OCI-LY3 (cell line): ENCODE measurements around the gene EFNA5.
"Not testable (repeated sequence)": the region's sequence is repeated elsewhere in the genome, so short reads cannot be mapped to it uniquely, and the experiment has no call there.

Experiments used
- H2AFZ ChIP-seq: fragments of 200-600, 300-600 bp; shearing (Covaris generic); 2 replicates; pipeline ENCODE4 v1.6.0; 2014; ENCODE audit warnings: antibody characterized with exemption, low read depth, low read length
- H3K27ac ChIP-seq: fragments of 200-600, 300-600 bp; sonication (generic); 2 replicates; pipeline ENCODE4 v1.5.1; 2014; ENCODE audit warnings: mild to moderate bottlenecking, low read length, moderate library complexity, mixed read lengths
- H3K27me3 ChIP-seq: fragments of 200-600, 300-600 bp; sonication (generic); 2 replicates; pipeline ENCODE4 v1.6.1; 2014; ENCODE audit warnings: low read depth, low read length, mixed read lengths
- H3K36me3 ChIP-seq: fragments of 200-600, 300-600 bp; sonication (generic); replicated peaks from 2 replicates; pipeline ENCODE3; 2014; ENCODE audit warnings: low read depth, low read length, mixed read lengths
- H3K4me1 ChIP-seq: fragments of 300-600, 200-600 bp; sonication (generic); 2 replicates; pipeline ENCODE4 v1.6.1; 2014; ENCODE audit warnings: low read length, mixed read lengths
- H3K4me2 ChIP-seq: fragments of 200-600, 300-600 bp; sonication (generic); 2 replicates; pipeline ENCODE4 v1.6.1; 2014; ENCODE audit warnings: low read length, mixed read lengths
- H3K4me3 ChIP-seq: fragments of 300-600, 200-600 bp; sonication (generic); 2 replicates; pipeline ENCODE4 v1.5.1; 2014; ENCODE audit warnings: antibody characterized with exemption, mild to moderate bottlenecking, low read length, moderate library complexity
- H3K79me2 ChIP-seq: fragments of 300-600, 200-600 bp; shearing (Covaris generic); 2 replicates; pipeline ENCODE4 v1.6.1; 2014; ENCODE audit warnings: mild to moderate bottlenecking, low read length, mixed read lengths
- H3K9ac ChIP-seq: fragments of 300-600, 200-600 bp; shearing (Covaris generic); 2 replicates; pipeline ENCODE4 v1.6.0; 2014; ENCODE audit warnings: mild to moderate bottlenecking, low read length, moderate library complexity
- H3K9me3 ChIP-seq: fragments of 200-600, 300-600 bp; shearing (Covaris generic); 2 replicates; pipeline ENCODE4 v1.6.1; 2014; ENCODE audit warnings: low read length, mixed read lengths; ENCODE audit not compliant: insufficient read depth
- H4K20me1 ChIP-seq: fragments of 200-600, 300-600 bp; sonication (generic); 2 replicates; pipeline ENCODE4 v1.6.1; 2016; ENCODE audit warnings: low read length, mixed read lengths; ENCODE audit not compliant: insufficient read depth
- EZH2phosphoT487 ChIP-seq: fragments of 200-600 bp; shearing (Covaris generic); IDR thresholded peaks from 2 replicates; pipeline ENCODE4 v1.6.1; 2018; ENCODE audit warnings: antibody characterized with exemption, mixed run types, low read depth
- TF ChIP-seq, protein P1 (sequence below): fragments of 200-600, 300-600 bp; sonication (generic); IDR thresholded peaks from 2 replicates; pipeline ENCODE4 v1.5.1; 2014; ENCODE audit warnings: antibody characterized with exemption, low read length, low read depth

The EFNA5 gene

DNA sequence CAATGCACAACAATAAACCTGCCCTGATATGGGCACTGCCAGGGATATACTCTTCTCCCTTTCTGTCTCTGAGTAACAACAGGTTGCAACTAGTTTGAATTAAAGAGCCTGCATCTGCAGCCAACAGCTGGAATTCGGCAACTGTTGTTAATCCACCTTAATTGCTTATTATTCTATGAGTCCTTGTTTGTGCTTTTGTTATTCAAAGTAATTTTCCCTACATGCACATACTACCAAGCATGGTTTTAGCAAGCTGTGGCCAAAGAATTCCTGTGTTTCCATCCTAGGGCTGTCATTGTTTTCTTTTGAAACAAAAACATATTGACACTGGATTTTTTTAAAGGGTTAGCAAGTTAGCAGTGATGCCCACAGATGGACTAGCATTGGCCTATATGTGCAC is 171.5 kb downstream of the EFNA5 start:
- Histone ChIP-seq H4K20me1 (no peaks in the 10 kb centered on the region), H3K4me2 (no peak overlapping the region), H3K36me3 (no peaks in the 10 kb centered on the region), H3K9me3 (no peaks in the 10 kb centered on the region), H3K4me1 (no peaks in the 10 kb centered on the region), H3K9ac (no peak overlapping the region), H3K27ac (no peak overlapping the region), H2AFZ (no peak overlapping the region), H3K4me3 (no peak overlapping the region), H3K79me2 (no peaks in the 10 kb centered on the region), H3K27me3 (no peaks in the 10 kb centered on the region)
- no peak for TF ChIP-seq EZH2phosphoT487

DNA sequence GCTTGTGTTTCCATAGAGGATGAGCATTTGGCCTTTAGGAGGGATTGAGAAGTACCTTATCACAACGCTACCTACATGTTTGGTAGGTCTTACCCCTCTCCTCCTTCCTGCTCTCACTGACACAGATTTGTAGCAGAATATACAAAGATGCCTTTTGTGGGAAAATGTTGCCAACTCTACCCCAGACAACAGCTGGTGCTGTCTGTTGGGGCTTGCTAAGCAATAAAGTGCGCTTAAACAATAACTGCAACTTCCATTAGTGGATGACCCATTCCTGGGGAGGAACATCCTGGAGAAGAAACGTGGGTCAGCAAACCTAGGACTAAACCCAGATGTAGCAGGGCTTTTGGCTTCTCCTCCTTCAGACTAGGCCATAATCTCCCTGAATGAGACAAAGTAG is 174.3 kb downstream of the EFNA5 start:
- Histone ChIP-seq H3K9me3 (no peaks in the 10 kb centered on the region), H2AFZ (no peak overlapping the region), H3K79me2 (no peaks in the 10 kb centered on the region), H3K4me2 (no peak overlapping the region), H3K27ac (no peak overlapping the region), H3K9ac (no peak overlapping the region), H3K4me3 (no peak overlapping the region), H3K27me3 (no peaks in the 10 kb centered on the region), H3K36me3 (no peaks in the 10 kb centered on the region), H3K4me1 (no peaks in the 10 kb centered on the region), H4K20me1 (no peaks in the 10 kb centered on the region)
- no peak for TF ChIP-seq EZH2phosphoT487
- TF ChIP-seq, protein P1, sequence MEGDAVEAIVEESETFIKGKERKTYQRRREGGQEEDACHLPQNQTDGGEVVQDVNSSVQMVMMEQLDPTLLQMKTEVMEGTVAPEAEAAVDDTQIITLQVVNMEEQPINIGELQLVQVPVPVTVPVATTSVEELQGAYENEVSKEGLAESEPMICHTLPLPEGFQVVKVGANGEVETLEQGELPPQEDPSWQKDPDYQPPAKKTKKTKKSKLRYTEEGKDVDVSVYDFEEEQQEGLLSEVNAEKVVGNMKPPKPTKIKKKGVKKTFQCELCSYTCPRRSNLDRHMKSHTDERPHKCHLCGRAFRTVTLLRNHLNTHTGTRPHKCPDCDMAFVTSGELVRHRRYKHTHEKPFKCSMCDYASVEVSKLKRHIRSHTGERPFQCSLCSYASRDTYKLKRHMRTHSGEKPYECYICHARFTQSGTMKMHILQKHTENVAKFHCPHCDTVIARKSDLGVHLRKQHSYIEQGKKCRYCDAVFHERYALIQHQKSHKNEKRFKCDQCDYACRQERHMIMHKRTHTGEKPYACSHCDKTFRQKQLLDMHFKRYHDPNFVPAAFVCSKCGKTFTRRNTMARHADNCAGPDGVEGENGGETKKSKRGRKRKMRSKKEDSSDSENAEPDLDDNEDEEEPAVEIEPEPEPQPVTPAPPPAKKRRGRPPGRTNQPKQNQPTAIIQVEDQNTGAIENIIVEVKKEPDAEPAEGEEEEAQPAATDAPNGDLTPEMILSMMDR: no peak

GRCh38 chr5:107494129-107494528 is 176.6 kb downstream of the EFNA5 start:
- not testable (repeated sequence) for H3K9me3 ChIP-seq, H3K36me3 ChIP-seq, H3K4me3 ChIP-seq, H3K27me3 ChIP-seq, H2AFZ ChIP-seq, H4K20me1 ChIP-seq, H3K79me2 ChIP-seq, H3K4me2 ChIP-seq, H3K27ac ChIP-seq, H3K9ac ChIP-seq, H3K4me1 ChIP-seq

DNA sequence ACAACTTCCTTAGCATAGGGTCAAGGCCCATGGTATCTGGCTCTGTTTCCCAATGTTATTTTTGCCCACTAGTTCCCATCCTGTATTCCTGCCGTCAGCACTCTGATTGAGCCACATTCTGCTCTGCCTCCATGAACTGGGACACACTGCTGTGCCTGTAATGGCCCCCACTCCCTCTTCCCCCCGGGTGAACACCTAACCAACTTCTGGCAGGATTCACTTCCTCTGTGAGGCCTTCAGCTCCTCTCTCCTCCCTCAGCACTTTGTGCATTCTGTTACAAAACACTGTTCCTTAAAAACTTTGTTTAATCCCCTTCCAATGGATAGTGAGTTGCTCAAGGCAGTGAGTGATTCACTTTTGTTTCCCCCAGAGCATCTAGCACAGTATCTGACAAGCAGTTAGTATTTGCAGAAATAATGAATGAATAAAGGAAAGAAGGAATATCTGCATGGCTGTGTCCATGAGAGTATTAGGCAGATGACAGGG is 183.6 kb downstream of the EFNA5 start:
- no peak for TF ChIP-seq EZH2phosphoT487
- no peaks in the 10 kb centered on the region for H3K79me2 ChIP-seq
- no peak overlapping the region for H3K9ac ChIP-seq
- no peaks in the 10 kb centered on the region for H3K9me3 ChIP-seq
- no peaks in the 10 kb centered on the region for H3K36me3 ChIP-seq
- no peaks in the 10 kb centered on the region for H4K20me1 ChIP-seq
- H3K27me3 ChIP-seq: no peaks in the 10 kb centered on the region
- H3K4me1 ChIP-seq: peaks cover 22% of the 10 kb centered on the region
- no peak overlapping the region for H3K27ac ChIP-seq
- H2AFZ ChIP-seq: no peak overlapping the region
- no peak overlapping the region for H3K4me2 ChIP-seq
- no peak overlapping the region for H3K4me3 ChIP-seq

GRCh38 chr5:107486489-107486888 is 184.2 kb downstream of the EFNA5 start:
- Histone ChIP-seq H2AFZ (no peak overlapping the region), H3K36me3 (no peaks in the 10 kb centered on the region)
- TF ChIP-seq, protein P1: no peak
- no peak for TF ChIP-seq EZH2phosphoT487

More at GRCh38 chr5:107486489-107486888, 184.2 kb downstream of the EFNA5 start:
- no peak overlapping the region for H3K9ac ChIP-seq
- H4K20me1 ChIP-seq: no peaks in the 10 kb centered on the region
- peaks cover 22% of the 10 kb centered on the region for H3K4me1 ChIP-seq
- no peak overlapping the region for H3K4me3 ChIP-seq
- H3K79me2 ChIP-seq: no peaks in the 10 kb centered on the region
- H3K27ac ChIP-seq: no peak overlapping the region
- H3K27me3 ChIP-seq: no peaks in the 10 kb centered on the region
- H3K4me2 ChIP-seq: no peak overlapping the region
- no peaks in the 10 kb centered on the region for H3K9me3 ChIP-seq
